HL-60 (cell line): ENCODE results near the gene RHEX.

Source experiments
- CTCF ChIP-seq: IDR thresholded peaks from one replicate; pipeline ENCODE4 v1.5.1; 2011; ENCODE audit warnings: low read length, control low read depth, inconsistent platforms; ENCODE audit not compliant: insufficient read depth
- POLR2AphosphoS5 ChIP-seq: IDR thresholded peaks from 2 replicates; pipeline ENCODE4 v1.6.1; 2012; ENCODE audit warnings: low read depth

- no peak for TF ChIP-seq CTCF
- no peak for TF ChIP-seq POLR2AphosphoS5
Measured at GRCh38 chr1:206068314-206068713, 15.3 kb downstream of the RHEX start.
